Aorta (tissue), 5 donors: ENCODE measurements around the gene SETSIP. TPM values are rescaled to one million over a fixed set of nuclear protein-coding genes. Genes with fewer than 3 reads are reported as not detected.
"Not testable (repeated sequence)": the region's sequence is repeated elsewhere in the genome, so short reads cannot be mapped to it uniquely, and the experiment has no call there.

ENCODE experiments used
- ATAC-seq: fragments of 200-7000 bp; cut with Tn5 transposase; one replicate; pipeline ENCODE4 v1.9.1; 2022; ENCODE audit warnings: moderate library complexity; ENCODE audit not compliant: low FRiP score
- DNase-seq, 2 donors: peaks; one replicate each; pipeline ENCODE4 v3.0.0-alpha.2; 2020
- H3K27ac ChIP-seq, 2 donors: one replicate each; pipeline ENCODE4 v1.5.1; 2013; ENCODE audit warnings: low read length in 2 of 2, mild to moderate bottlenecking in 2 of 2, moderate library complexity in 2 of 2, control low read depth in 1 of 2, inconsistent platforms in 1 of 2, low read depth in 1 of 2
- H3K27me3 ChIP-seq, 2 donors: one replicate each; pipeline ENCODE4 v1.6.1; 2013; ENCODE audit warnings: control low read depth in 1 of 2, low read length in 1 of 2, mild to moderate bottlenecking in 1 of 2, moderate library complexity in 1 of 2; ENCODE audit not compliant: insufficient read depth in 2 of 2, control insufficient read depth in 1 of 2
- H3K36me3 ChIP-seq, 2 donors: one replicate each; pipeline ENCODE4 v1.6.1; 2013; ENCODE audit warnings: control low read depth in 1 of 2, low read length in 1 of 2, mild to moderate bottlenecking in 1 of 2; ENCODE audit not compliant: insufficient read depth in 2 of 2, control insufficient read depth in 1 of 2
- H3K4me1 ChIP-seq, 2 donors: one replicate each; pipeline ENCODE4 v1.6.1; 2013; ENCODE audit warnings: low read length in 2 of 2, control low read depth in 1 of 2, mild to moderate bottlenecking in 1 of 2, moderate library complexity in 1 of 2; ENCODE audit not compliant: insufficient read depth in 2 of 2, control insufficient read depth in 1 of 2
- H3K4me3 ChIP-seq, 2 donors: one replicate each; pipeline ENCODE4 v1.5.1; 2013; ENCODE audit warnings: low read length in 2 of 2, control low read depth in 1 of 2, mild to moderate bottlenecking in 1 of 2
- H3K9me3 ChIP-seq: one replicate; pipeline ENCODE4 v1.6.1; 2013; ENCODE audit warnings: mild to moderate bottlenecking, low read length; ENCODE audit not compliant: control insufficient read depth
- whole genome bisulfite sequencing, 2 donors: extraction: QIAGEN DNeasy Blood & Tissue Kit; methylation state at CpG; one replicate each; pipeline ENCODE4 v1.1.7; 2013; 5-methylcytosine and 5-hydroxymethylcytosine counted together
- intact Hi-C, 2 donors: fragments of 100-400 bp; cut with DNase I; formaldehyde crosslinking; loops; one replicate each; pipeline versions ENCODE4 v1.14.2 to v1.15.0; 2022
- polyA plus RNA-seq, 2 donors: library from polyadenylated mRNA; stranded (reverse); fragments of 200-250 nt; gene quantifications; one replicate each; pipeline ENCODE4 v1.2.3, GENCODE V29; 2013
- total RNA-seq, 2 donors: library from RNA; stranded (reverse); fragmentation: NEBNext Ultra II Directional; extraction: Animal tissue kit (Norgen Biotek cat#: 25700); gene quantifications; one replicate each; pipeline ENCODE4 v1.2.1, GENCODE V29; 2021
- donor health status: healthy with polysubstance abuse.
- donor health status: Bipolar disorder and iron deficiency.
- donor health status: DM: no; HTN: no; CAD: no.
- donor health status: DM: no; HTN: no; CAD: no.
- donor health status: DM: yes; HTN: yes; CAD: no.

SETSIP gene
- total and polyA plus RNA-seq, 4 donors, result 0.50 TPM; not detected in 3

GRCh38 chr1:92076363-92076762, 1.2 kb upstream of the SETSIP start:
- H3K4me1 ChIP-seq, result no peaks in the 10 kb centered on the region
- intact Hi-C loops, result no loop called here
- H3K36me3 ChIP-seq, result no peaks in the 10 kb centered on the region
- no peak for DNase-seq
- no peak for ATAC-seq
- H3K9me3 ChIP-seq, result no peaks in the 10 kb centered on the region
- WGBS, 2 donors, result 88 to 92% methylated on average over 5 of the region's 5 CpGs
- no peak overlapping the region for H3K4me3 ChIP-seq
- no peaks in the 10 kb centered on the region for H3K27me3 ChIP-seq
- H3K27ac ChIP-seq, result no peak overlapping the region

- H3K4me1 ChIP-seq, H3K27ac ChIP-seq, H3K9me3 ChIP-seq, H3K27me3 ChIP-seq, intact Hi-C loops, H3K36me3 ChIP-seq, ATAC-seq, DNase-seq, H3K4me3 ChIP-seq: not testable (repeated sequence)
Observed at GRCh38 chr1:92074446-92074845, 765 bp downstream of the SETSIP start.

GRCh38 chr1:92070892-92071291, 4.3 kb downstream of the SETSIP start:
- Histone ChIP-seq H3K4me3 (no peak overlapping the region), H3K27me3 (no peaks in the 10 kb centered on the region), H3K9me3 (no peaks in the 10 kb centered on the region), H3K36me3 (no peaks in the 10 kb centered on the region), H3K27ac (no peak overlapping the region), H3K4me1 (no peaks in the 10 kb centered on the region)
- DNase-seq, result no peak
- intact Hi-C loops, result no loop called here
- 73 to 82% methylated on average over 2 of the region's 2 CpGs for WGBS, 2 donors
- no peak for ATAC-seq

GRCh38 chr1:92066321-92066720, 8.9 kb downstream of the SETSIP start:
- Histone ChIP-seq H3K27me3 (no peaks in the 10 kb centered on the region), H3K27ac (no peak overlapping the region), H3K9me3 (no peaks in the 10 kb centered on the region), H3K4me3 (no peak overlapping the region), H3K4me1 (no peaks in the 10 kb centered on the region), H3K36me3 (no peaks in the 10 kb centered on the region)
- intact Hi-C loops, result no loop called here
- DNase-seq, result no peak
- WGBS, 2 donors, result 86 to 91% methylated on average over 8 of the region's 8 CpGs
- no peak for ATAC-seq

- WGBS, 2 donors, result 83 to 84% methylated on average over 3 of the region's 3 CpGs
- ATAC-seq (no peak), DNase-seq (no peak)
- Histone ChIP-seq H3K36me3 (no peaks in the 10 kb centered on the region), H3K9me3 (no peaks in the 10 kb centered on the region), H3K27ac (no peak overlapping the region), H3K27me3 (no peaks in the 10 kb centered on the region), H3K4me1 (no peaks in the 10 kb centered on the region), H3K4me3 (no peak overlapping the region)
- intact Hi-C loops, result no loop called here
Observed at GRCh38 chr1:92065042-92065441, 10.2 kb downstream of the SETSIP start.

- H3K27me3 ChIP-seq, result no peaks in the 10 kb centered on the region
- H3K9me3 ChIP-seq, result no peaks in the 10 kb centered on the region
- H3K4me1 ChIP-seq, result no peaks in the 10 kb centered on the region
- H3K36me3 ChIP-seq, result no peaks in the 10 kb centered on the region
- DNase-seq (no peak), ATAC-seq (no peak)
- intact Hi-C loops, result no loop called here
- no peak overlapping the region for H3K4me3 ChIP-seq
- no peak overlapping the region for H3K27ac ChIP-seq
Observed at GRCh38 chr1:92051948-92052347, 23.3 kb downstream of the SETSIP start.

GRCh38 chr1:92045766-92046495, 29.3 kb downstream of the SETSIP start:
- DNase-seq, result no peak

GRCh38 chr1:92043621-92044020, 31.6 kb downstream of the SETSIP start:
- intact Hi-C loops, result no loop called here
- WGBS, 2 donors, result 79 to 83% methylated on average over 5 of the region's 5 CpGs
- Histone ChIP-seq H3K36me3 (no peaks in the 10 kb centered on the region), H3K27me3 (no peaks in the 10 kb centered on the region), H3K27ac (no peak overlapping the region), H3K9me3 (no peaks in the 10 kb centered on the region), H3K4me1 (no peaks in the 10 kb centered on the region), H3K4me3 (no peak overlapping the region)
- ATAC-seq, result no peak
- DNase-seq, result no peak

More at GRCh38 chr1:92045766-92046495, 29.3 kb downstream of the SETSIP start:
- Histone ChIP-seq H3K27me3 (no peaks in the 10 kb centered on the region), H3K4me3 (no peak overlapping the region), H3K36me3 (no peaks in the 10 kb centered on the region), H3K4me1 (no peaks in the 10 kb centered on the region), H3K27ac (no peak overlapping the region), H3K9me3 (no peaks in the 10 kb centered on the region)
- WGBS, 2 donors, result 81 to 88% methylated on average over 2 of the region's 2 CpGs
- intact Hi-C loops, result no loop called here
- ATAC-seq, result no peak

- no peak for ATAC-seq
- H3K9me3 ChIP-seq, result no peaks in the 10 kb centered on the region
- H3K36me3 ChIP-seq, result no peaks in the 10 kb centered on the region
Observed at GRCh38 chr1:92040971-92041370, 34.2 kb downstream of the SETSIP start.

More at GRCh38 chr1:92040971-92041370, 34.2 kb downstream of the SETSIP start:
- H3K4me1 ChIP-seq, result no peaks in the 10 kb centered on the region
- DNase-seq, result no peak
- H3K4me3 ChIP-seq, result no peak overlapping the region
- intact Hi-C loops, result no loop called here
- H3K27ac ChIP-seq, result no peak overlapping the region
- 89 to 90% methylated on average over 1 of the region's 1 CpG for WGBS, 2 donors
- no peaks in the 10 kb centered on the region for H3K27me3 ChIP-seq
